ENCODE results near the gene POU4F1.
"Not testable (repeated sequence)": the region's sequence is repeated elsewhere in the genome, so short reads cannot be mapped to it uniquely, and the experiment has no call there.

POU4F1 gene

GRCh38 chr13:78603240-78603957, at the start of gene POU4F1:
Gene POU4F1, minus strand, starts transcription at chr13:78603552. Its CDS starts 226 bp downstream, at chr13:78603326.
- DNase-seq, result peak; percentile 58

DNA sequence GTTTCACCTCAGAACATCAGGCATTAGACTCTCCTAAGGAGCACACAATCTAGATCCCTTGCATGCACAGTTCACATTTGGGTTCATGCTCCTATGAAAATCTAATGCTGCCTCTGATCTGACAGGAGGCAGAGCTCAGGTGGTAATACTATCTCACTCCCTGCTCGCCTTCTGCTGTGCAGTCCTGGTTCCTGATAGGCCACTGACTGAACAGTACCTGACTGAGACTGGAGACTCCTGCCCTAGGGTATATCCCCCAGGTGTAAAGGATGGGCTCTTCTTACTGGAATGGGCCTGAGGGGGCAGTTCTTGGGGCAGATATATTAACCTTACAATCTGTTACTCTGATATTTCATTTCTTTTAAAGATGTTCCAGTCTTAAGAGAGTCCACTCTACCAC, 49.3 kb upstream of the POU4F1 start:
- DNase-seq, result no peak

GRCh38 chr13:78650717-78651083, 47.3 kb upstream of the POU4F1 start:
- no peak for DNase-seq

- no peak for DNase-seq
Observed at GRCh38 chr13:78649997-78650716, 46.8 kb upstream of the POU4F1 start.

- DNase-seq, result not testable (repeated sequence)
Observed at GRCh38 chr13:78647109-78647678, 43.8 kb upstream of the POU4F1 start.

- DNase-seq, result no peak
Observed at GRCh38 chr13:78638216-78638615, 34.9 kb upstream of the POU4F1 start.

DNA sequence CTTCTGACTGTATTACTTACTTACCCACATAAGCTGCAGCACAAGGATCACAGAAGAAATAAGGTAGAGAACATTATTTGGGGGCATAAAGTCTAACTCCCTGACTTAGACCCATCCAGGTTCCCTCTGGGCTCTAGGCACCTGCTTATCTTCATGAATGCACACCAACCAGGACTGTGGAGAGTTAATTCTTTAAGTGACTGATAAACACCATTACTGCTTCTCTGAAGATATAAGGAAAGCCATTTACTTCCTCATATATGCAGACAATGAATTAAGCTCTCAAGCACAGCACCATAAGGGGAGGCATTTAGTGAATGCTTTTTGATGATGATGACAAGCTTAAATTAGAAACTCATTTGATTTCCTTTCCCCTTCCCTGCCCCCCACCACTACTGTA, 33.1 kb upstream of the POU4F1 start:
- no peak for DNase-seq

- no peak for DNase-seq
Observed at GRCh38 chr13:78632996-78633395, 29.6 kb upstream of the POU4F1 start.

- no peak for DNase-seq
Observed at GRCh38 chr13:78631077-78631476, 27.7 kb upstream of the POU4F1 start.

- no peak for DNase-seq
Observed at GRCh38 chr13:78630511-78630910, 27.2 kb upstream of the POU4F1 start.

GRCh38 chr13:78625384-78625783, 22.0 kb upstream of the POU4F1 start:
- DNase-seq, result no peak

DNA sequence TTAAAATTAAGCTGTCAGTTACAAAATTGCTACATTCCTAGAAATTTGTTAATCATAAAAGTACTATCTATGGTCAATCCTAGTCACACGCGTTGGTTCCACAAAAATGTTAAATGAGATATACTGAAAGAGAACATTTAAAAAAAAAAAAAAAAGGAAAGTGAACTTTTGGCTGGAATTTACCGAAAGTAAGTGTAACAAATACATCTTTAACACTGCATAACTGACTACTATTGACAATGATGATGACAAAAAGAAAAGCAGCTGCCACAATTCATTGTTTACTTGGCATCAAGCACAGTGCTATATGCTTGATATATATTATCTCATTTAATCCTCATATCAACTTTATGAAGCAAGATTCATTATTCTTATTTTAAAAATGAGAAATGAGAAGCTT, 19.8 kb upstream of the POU4F1 start:
- no peak for DNase-seq

DNA sequence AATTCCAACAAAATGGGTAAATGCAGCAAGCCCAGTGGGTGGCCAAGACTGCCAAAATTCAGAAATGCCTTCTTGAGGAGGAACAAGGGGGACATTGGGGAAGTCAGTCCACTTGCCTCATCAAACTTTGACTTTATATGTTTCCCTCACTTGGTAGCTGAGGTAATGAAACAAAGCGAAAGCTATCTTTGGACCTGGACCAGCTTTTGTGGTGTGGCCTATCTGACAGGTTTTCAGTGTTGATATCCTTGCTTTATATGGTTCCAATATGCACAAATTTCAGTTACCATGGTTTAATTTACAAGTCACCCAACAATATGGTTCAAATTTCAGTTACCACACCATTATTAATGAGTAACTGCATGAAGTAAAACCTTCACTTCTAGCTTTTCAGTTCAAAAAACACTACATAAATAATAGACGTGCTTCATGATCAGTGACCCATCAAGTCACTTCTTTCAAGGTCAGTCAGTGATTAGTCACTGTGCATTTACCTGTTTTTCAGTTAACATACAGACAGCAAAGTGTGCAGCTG, 17.7 kb upstream of the POU4F1 start:
- no peak for DNase-seq

DNA sequence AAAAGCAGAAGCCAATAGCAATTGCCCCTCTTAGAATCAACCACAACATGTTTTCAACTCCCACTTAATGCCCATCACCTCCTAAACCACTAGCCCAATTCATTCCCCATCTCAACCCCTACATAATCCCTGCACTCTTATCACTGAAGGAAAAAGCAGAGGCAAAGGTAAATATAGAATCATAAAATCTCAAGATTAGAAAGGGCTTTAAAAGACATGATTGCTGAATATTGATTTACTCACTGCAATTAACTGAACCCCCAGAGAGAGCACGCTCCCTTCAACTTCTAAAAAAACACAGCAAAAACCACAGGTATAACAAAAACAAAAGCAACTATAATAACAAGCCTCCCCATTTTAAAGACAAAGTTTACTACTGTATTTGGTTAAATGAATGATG, 15.1 kb upstream of the POU4F1 start:
- DNase-seq, result no peak

GRCh38 chr13:78611040-78611439, 7.7 kb upstream of the POU4F1 start:
- DNase-seq, result no peak

- DNase-seq, result peak; percentile 57
Observed at GRCh38 chr13:78610381-78610883, 7.1 kb upstream of the POU4F1 start.

DNA sequence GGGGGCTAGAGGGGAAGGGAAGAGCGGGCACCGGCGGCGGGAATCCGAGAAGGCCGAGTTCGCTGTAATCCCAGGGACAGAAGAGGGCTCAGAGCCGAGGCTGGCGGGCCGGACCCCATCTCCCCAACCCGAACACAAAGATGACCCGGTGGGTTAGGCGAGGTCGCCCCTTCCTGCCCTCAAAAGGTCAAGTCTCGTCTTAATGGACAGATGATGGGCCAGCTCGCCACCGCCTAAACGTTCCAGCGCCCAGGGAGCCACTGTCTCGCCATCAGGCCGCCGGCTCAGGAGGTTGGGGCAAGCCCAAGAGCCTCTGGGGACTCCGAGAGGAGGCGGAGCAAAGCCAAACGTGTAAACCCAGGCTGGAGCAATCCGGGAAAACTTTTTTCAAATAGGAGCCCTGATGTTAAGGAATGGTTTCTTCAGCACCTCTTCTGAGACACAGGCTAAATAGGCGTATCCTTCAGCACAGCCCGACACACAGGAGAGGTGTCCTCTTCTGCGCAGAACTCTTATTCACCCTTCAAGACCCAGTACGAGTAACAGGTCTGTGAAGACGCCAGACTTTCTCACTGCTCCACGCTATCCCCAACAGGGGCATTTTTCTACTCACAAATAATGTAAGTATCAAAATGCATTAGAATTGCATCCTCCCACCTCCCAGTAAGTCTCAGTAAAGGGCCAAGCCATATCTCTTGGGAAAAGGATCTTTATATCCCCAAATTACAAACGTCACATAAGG, 6.3 kb upstream of the POU4F1 start:
- no peak for DNase-seq

- no peak for DNase-seq
Observed at GRCh38 chr13:78608688-78609463, 5.5 kb upstream of the POU4F1 start.

DNA sequence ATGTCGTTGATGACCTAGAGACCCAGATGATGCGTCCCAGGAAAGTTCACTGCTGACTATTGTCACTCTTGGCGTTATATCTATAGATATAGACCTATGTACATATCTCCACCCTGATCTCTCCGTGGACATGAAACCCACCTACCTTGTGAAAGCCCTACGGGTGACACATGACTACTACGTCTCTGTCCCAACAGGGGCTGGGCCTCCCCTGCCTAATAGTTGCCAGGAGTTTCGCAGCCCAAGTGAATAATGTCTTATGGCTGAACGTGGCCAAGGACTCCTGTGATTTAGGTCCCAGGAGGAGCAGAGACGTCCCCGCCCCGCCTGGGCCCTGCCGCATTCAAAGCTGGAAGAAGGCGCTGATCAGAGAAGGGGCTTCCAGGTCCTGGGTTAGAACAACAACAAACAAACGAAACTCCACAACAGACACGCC, 4.9 kb upstream of the POU4F1 start:
- DNase-seq, result no peak

- no peak for DNase-seq
Observed at GRCh38 chr13:78607409-78608251, 4.3 kb upstream of the POU4F1 start.
